Measurements from ENCODE around the gene BTBD9. TPM values are rescaled to one million over a fixed set of nuclear protein-coding genes. Genes with fewer than 3 reads are reported as not detected.

BTBD9 gene
- total and polyA plus RNA-seq, 2 donors (not counting 3 experiments of a cell fraction or from before 2014, with no cell fraction given), result 4.9 to 15.0 TPM

- DNase-seq (ENCODE audit: low read depth, low spot score) (peak; percentile 7), FAIRE-seq (peak; percentile 4)
- H3K9me1 ChIP-seq (replicated peaks; ENCODE audit: control insufficient read depth, extremely low read depth, insufficient read depth, low read length), result no peaks in the 10 kb centered on the region
- H2AFZ ChIP-seq (ENCODE audit: low read depth, low read length), result no peak overlapping the region
- H3K4me3 ChIP-seq (replicated peaks in 1 of 3; ENCODE audit: insufficient read depth in 1 of 3, low read depth in 1 of 3, low read length in 3 of 3), result no peak overlapping the region
- no peaks in the 10 kb centered on the region for H3K36me3 ChIP-seq (ENCODE audit: control insufficient read depth in 2 of 2, extremely low read depth in 1 of 2, insufficient read depth in 2 of 2, low read length in 2 of 2)
- dilution Hi-C loops (cut with MboI; ENCODE audit: extremely low pct_ligation_motif_present, low sequenced_read_pairs) (no loop called here), intact Hi-C loops (cut with micrococcal nuclease) (no loop called here)
- TF ChIP-seq POLR2A (IDR thresholded peaks at IDR 0.05; ENCODE audit: low read depth, low read length), result no peak
- no peak for TF ChIP-seq MAX (IDR thresholded peaks at IDR 0.05; ENCODE audit: insufficient read depth, insufficient read length)
- TF ChIP-seq MYC (IDR thresholded peaks at IDR 0.05; ENCODE audit: low read depth, low read length), result no peak
- TF ChIP-seq GATA2 (IDR thresholded peaks at IDR 0.05; ENCODE audit: insufficient read depth, insufficient read length, low read depth, low read length), result no peak
- no peak for TF ChIP-seq EZH2 (IDR thresholded peaks at IDR 0.05; ENCODE audit: borderline replicate concordance, low read depth, low read length, severe bottlenecking)
- no peak for TF ChIP-seq FOS (IDR thresholded peaks at IDR 0.05; ENCODE audit: borderline replicate concordance, insufficient read depth, low read length)
- no peak for TF ChIP-seq POLR2AphosphoS5 (IDR thresholded peaks at IDR 0.05; ENCODE audit: insufficient read depth, low read depth, low read length)
- no peak for TF ChIP-seq JUN (IDR thresholded peaks at IDR 0.05; ENCODE audit: borderline replicate concordance, insufficient read depth, insufficient read length, low read depth)
- TF ChIP-seq CTCF (IDR thresholded peaks at IDR 0.05; ENCODE audit: extremely low read depth in 1 of 2, insufficient read depth in 1 of 2, low read depth in 1 of 2, low read length in 2 of 2), result no peak
- H3K4me1 ChIP-seq (ENCODE audit: control insufficient read depth, extremely low read depth, insufficient read depth, low read length), result no peaks in the 10 kb centered on the region
- H4K20me1 ChIP-seq (replicated peaks; ENCODE audit: control insufficient read depth, extremely low read depth, insufficient read depth, low read length), result no peaks in the 10 kb centered on the region
- ChIA-PET CTCF (no interaction called here), POLR2A (no interaction called here)
- no peaks in the 10 kb centered on the region for H3K9me3 ChIP-seq (replicated peaks; ENCODE audit: control insufficient read depth, insufficient read depth, low read length)
- H3K9ac ChIP-seq (replicated peaks; ENCODE audit: extremely low read depth, insufficient read depth, low read length), result no peak overlapping the region
- H3K27ac ChIP-seq (ENCODE audit: insufficient read depth, low read depth, low read length), result no peak overlapping the region
- no peaks in the 10 kb centered on the region for H3K79me2 ChIP-seq (ENCODE audit: control insufficient read depth, insufficient read depth, low read length)
- no TSS peak for BruUV-seq (replicated peaks)
- no peaks in the 10 kb centered on the region for H3K27me3 ChIP-seq (ENCODE audit: control insufficient read depth in 2 of 2, insufficient read depth in 2 of 2, low read length in 2 of 2)
- H3K4me2 ChIP-seq (ENCODE audit: insufficient read depth, low read length), result no peak overlapping the region
These were observed 317.6 kb downstream of the BTBD9 start for GRCh38 chr6:38322138-38322537.

Measured in endothelial cell of umbilical vein (primary cell).